ENCODE data around the gene ERC1. TPM values are rescaled to one million over a fixed set of nuclear protein-coding genes. Genes with fewer than 3 reads are reported as not detected.

Gene ERC1
- total and polyA plus RNA-seq, 2 experiments from 2014 or later, result 18.4 to 29.7 TPM

- H4K20me1 ChIP-seq (ENCODE audit: insufficient read depth, poor library complexity, severe bottlenecking), result no peaks in the 10 kb centered on the region
- WGBS (ENCODE audit: low lambda C conversion rate, missing lambda C conversion rate), result 86% methylated on average over 11 of the region's 11 CpGs
These were observed 541.5 kb downstream of the ERC1 start for GRCh38 chr12:1532375-1533165.

GRCh38 chr12:1533205-1533601 is 542.2 kb downstream of the ERC1 start:
- Histone ChIP-seq H3K27me3 (peaks cover 47% of the 10 kb centered on the region), H3K27ac (no peak overlapping the region), H3K79me2 (peaks cover 10% of the 10 kb centered on the region), H3K4me2 (peak overlapping the region; percentile 96), H3K4me1 (ENCODE audit: insufficient read depth) (peaks cover 4% of the 10 kb centered on the region), H3K4me3 (no peak overlapping the region), H3K9me2 (replicated peaks; ENCODE audit: insufficient read depth) (no peaks in the 10 kb centered on the region), H4K20me1 (ENCODE audit: insufficient read depth, poor library complexity, severe bottlenecking) (no peaks in the 10 kb centered on the region), H2AFZ (no peak overlapping the region), H3K9me3 (ENCODE audit: low read depth) (no peaks in the 10 kb centered on the region), H3K36me3 (replicated peaks; ENCODE audit: insufficient read depth, low read depth) (no peaks in the 10 kb centered on the region)
- DNase-seq (ENCODE audit: low spot score), result no peak
- no peak for TF ChIP-seq EZH2 (IDR thresholded peaks at IDR 0.05; ENCODE audit: borderline replicate concordance)
- TF ChIP-seq EZH2phosphoT487 (IDR thresholded peaks at IDR 0.05; ENCODE audit: low read depth, severe bottlenecking, unreplicated experiment), result no peak
- TF ChIP-seq CTCF (IDR thresholded peaks at IDR 0.05; ENCODE audit: poor library complexity), result no peak
- WGBS (ENCODE audit: low lambda C conversion rate, missing lambda C conversion rate), result 49% methylated on average over 9 of the region's 9 CpGs

More at GRCh38 chr12:1532375-1533165, 541.5 kb downstream of the ERC1 start:
- no peak overlapping the region for H3K4me3 ChIP-seq
- no peaks in the 10 kb centered on the region for H3K9me2 ChIP-seq (replicated peaks; ENCODE audit: insufficient read depth)
- H2AFZ ChIP-seq, result no peak overlapping the region
- H3K27ac ChIP-seq, result no peak overlapping the region
- H3K36me3 ChIP-seq (replicated peaks; ENCODE audit: insufficient read depth, low read depth), result no peaks in the 10 kb centered on the region
- peaks cover 10% of the 10 kb centered on the region for H3K79me2 ChIP-seq
- peaks cover 4% of the 10 kb centered on the region for H3K4me1 ChIP-seq (ENCODE audit: insufficient read depth)
- no peaks in the 10 kb centered on the region for H3K9me3 ChIP-seq (ENCODE audit: low read depth)
- H3K4me2 ChIP-seq, result peak overlapping the region; percentile 96
- DNase-seq (ENCODE audit: low spot score), result no peak
- TF ChIP-seq CTCF (IDR thresholded peaks at IDR 0.05; ENCODE audit: poor library complexity) (no peak), EZH2phosphoT487 (IDR thresholded peaks at IDR 0.05; ENCODE audit: low read depth, severe bottlenecking, unreplicated experiment) (no peak)
- H3K27me3 ChIP-seq, result peaks cover 53% of the 10 kb centered on the region

- no peaks in the 10 kb centered on the region for H3K36me3 ChIP-seq (replicated peaks; ENCODE audit: insufficient read depth, low read depth)
- H3K9me3 ChIP-seq (ENCODE audit: low read depth), result no peaks in the 10 kb centered on the region
- peak overlapping the region; percentile 96 for H3K4me2 ChIP-seq
- no peak overlapping the region for H2AFZ ChIP-seq
- H3K4me3 ChIP-seq, result no peak overlapping the region
- peaks cover 46% of the 10 kb centered on the region for H3K27me3 ChIP-seq
- H3K9me2 ChIP-seq (replicated peaks; ENCODE audit: insufficient read depth), result no peaks in the 10 kb centered on the region
- WGBS (ENCODE audit: low lambda C conversion rate, missing lambda C conversion rate), result 53% methylated on average over 16 of the region's 16 CpGs
- peaks cover 10% of the 10 kb centered on the region for H3K79me2 ChIP-seq
- DNase-seq (ENCODE audit: low spot score), result no peak
- no peak overlapping the region for H3K27ac ChIP-seq
- TF ChIP-seq EZH2 (IDR thresholded peaks at IDR 0.05; ENCODE audit: borderline replicate concordance) (no peak), EZH2phosphoT487 (IDR thresholded peaks at IDR 0.05; ENCODE audit: low read depth, severe bottlenecking, unreplicated experiment) (no peak), CTCF (IDR thresholded peaks at IDR 0.05; ENCODE audit: poor library complexity) (no peak)
- H4K20me1 ChIP-seq (ENCODE audit: insufficient read depth, poor library complexity, severe bottlenecking), result no peaks in the 10 kb centered on the region
- peaks cover 4% of the 10 kb centered on the region for H3K4me1 ChIP-seq (ENCODE audit: insufficient read depth)
These were observed 542.7 kb downstream of the ERC1 start for GRCh38 chr12:1533602-1534304.

All from hepatocyte (in vitro differentiated cells).